Measurements from ENCODE around the gene RNF208. TPM values are rescaled to one million over a fixed set of nuclear protein-coding genes. Genes with fewer than 3 reads are reported as not detected.

The RNF208 gene
- total and polyA plus RNA-seq, 10 of the 15 experiments (the other 5 are each of a cell fraction or from before 2014, with no cell fraction given), result 0.06 to 10.7 (median 0.77) TPM

- TF ChIP-seq FOXM1 (IDR thresholded peaks at IDR 0.05; ENCODE audit: low read depth, low read length) (no peak), NBN (IDR thresholded peaks at IDR 0.05) (no peak), ETV6 (conservative IDR thresholded peaks at IDR 0.05 in 1 of 2, IDR thresholded peaks at IDR 0.05 in 1 of 2; ENCODE audit: borderline replicate concordance in 1 of 2, low read depth in 1 of 2) (no peak), GABPA (IDR thresholded peaks at IDR 0.05; ENCODE audit: low read depth) (peak; percentile 84), MAX (IDR thresholded peaks at IDR 0.05; ENCODE audit: low read depth, low read length) (peak; percentile 71), TCF12 (IDR thresholded peaks at IDR 0.05; ENCODE audit: low read depth, low read length) (peak; percentile 66; the same call in 1 of the 2 replicates), ASH2L (IDR thresholded peaks at IDR 0.05; ENCODE audit: borderline replicate concordance, low read depth) (no peak), NR2C2 (IDR thresholded peaks at IDR 0.05; ENCODE audit: borderline replicate concordance, control insufficient read depth, insufficient read length, low read depth) (no peak), E2F8 (IDR thresholded peaks at IDR 0.05; ENCODE audit: low read depth, partially characterized antibody) (no peak), MLLT1 (IDR thresholded peaks at IDR 0.05) (no peak), BCL3 (IDR thresholded peaks at IDR 0.05; ENCODE audit: borderline replicate concordance, insufficient read depth, low read depth, low read length, poor library complexity, severe bottlenecking) (peak; percentile 40), BCLAF1 (IDR thresholded peaks at IDR 0.05) (peak; percentile 53; the same call in 1 of the 2 replicates), POU2F2 (IDR thresholded peaks at IDR 0.05; ENCODE audit: borderline replicate concordance, low read depth, low read length) (0 out of 3 replicates have a peak, but pooled peaks have one; percentile 55), HDAC2 (IDR thresholded peaks at IDR 0.05) (no peak), SIX5 (IDR thresholded peaks at IDR 0.05; ENCODE audit: low read depth, low read length, severe bottlenecking) (peak; percentile 80), FOXK2 (IDR thresholded peaks at IDR 0.05) (no peak)
These were observed 32.8 kb upstream of the RNF208 start, which contains the start of gene NELFB (continued) for GRCh38 chr9:137254624-137255447.
